GM19468 (cell line): ENCODE measurements around the gene ADAMTSL1.

Experiments used
- ATAC-seq: cut with Tn5 transposase; IDR thresholded peaks from one replicate; pipeline ENCODE4 v1.9.1; 2021; ENCODE audit warnings: mild to moderate bottlenecking, moderate library complexity, moderate number of reproducible peaks; ENCODE audit not compliant: unreplicated experiment; ENCODE audit errors: extremely low read depth

Gene ADAMTSL1

GRCh38 chr9:18626046-18626698 lies 152.2 kb downstream of the ADAMTSL1 start:
- no peak for ATAC-seq

DNA sequence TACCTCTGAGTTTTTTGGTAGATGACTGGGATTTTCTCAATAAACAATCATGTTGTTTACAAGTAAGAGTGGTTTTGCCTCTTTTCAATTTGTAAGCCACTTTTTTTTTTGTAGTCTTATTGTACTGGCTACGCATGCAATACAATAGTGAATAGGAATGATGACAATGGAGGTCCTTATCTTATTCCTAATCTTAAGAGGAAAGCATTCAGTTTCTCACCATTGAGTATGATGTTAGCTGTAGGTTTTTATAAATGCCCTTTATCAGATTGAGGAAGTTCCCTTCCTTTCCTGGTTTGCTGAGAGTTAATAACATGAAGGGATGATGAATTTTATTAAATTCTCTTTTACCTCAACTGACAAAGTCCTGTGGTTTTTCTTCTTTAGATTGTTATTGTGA lies 155.2 kb downstream of the ADAMTSL1 start:
- ATAC-seq: no peak

GRCh38 chr9:18632632-18633403 lies 158.9 kb downstream of the ADAMTSL1 start:
- ATAC-seq: no peak

- no peak for ATAC-seq
Measured at GRCh38 chr9:18636781-18637180, 162.8 kb downstream of the ADAMTSL1 start.

DNA sequence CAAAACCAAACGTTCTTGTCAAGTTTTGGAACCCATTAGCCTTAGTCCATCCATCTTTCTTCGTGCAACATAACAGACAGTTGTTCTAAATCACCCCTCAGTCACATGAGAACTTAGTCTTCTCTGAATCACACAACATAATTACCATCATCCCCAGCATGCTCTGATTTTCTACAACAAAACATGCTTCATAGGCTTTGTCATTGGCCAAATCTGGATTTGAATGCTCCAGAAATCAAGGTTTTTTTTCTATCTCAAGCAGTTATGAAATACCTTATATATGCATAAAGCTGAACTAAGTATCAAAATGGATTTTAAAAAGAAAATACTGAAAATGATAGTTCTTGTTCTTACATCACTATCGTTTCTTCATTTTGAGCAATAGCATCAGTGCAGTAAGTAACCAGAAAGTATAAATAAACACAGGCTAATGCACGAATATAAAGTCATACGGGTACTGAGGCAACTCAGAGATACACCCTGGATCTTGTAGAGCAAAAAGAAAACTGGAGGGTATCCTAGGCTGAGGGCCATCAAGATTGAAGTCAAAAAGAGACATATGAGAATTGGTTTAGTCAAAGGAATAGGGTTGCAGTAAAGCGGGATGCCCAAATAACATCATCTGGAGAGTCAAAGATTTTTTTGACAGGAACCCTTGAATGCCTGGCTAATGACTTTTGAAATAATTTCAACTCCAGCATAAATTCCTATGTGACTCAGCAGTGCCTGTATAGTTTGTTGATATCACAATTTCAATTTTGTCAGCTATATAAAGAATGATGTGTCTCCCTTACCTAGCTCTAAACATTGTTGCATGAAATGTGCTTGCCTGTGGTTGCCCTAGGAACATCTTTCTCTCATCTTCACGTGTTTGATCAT lies 164.7 kb downstream of the ADAMTSL1 start:
- ATAC-seq: no peak

DNA sequence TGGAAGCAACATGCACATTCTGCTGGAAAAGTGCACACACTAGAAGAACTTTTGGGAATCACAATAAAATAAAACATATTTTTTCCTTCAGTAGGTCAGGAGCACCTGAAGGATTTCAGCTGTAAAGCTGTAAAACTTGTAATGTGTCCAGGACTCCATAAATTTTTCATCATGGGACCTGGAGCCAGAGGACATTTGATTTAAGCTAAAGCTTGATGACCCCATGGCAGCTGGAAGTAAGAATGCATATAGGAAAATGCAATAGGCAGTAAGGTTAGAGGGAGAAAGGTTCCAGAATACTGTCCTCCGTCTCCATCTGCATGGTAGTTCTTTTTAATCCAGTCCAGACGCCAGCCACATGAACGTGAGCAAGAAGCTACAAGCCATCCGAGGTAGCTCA lies 166.0 kb downstream of the ADAMTSL1 start:
- no peak for ATAC-seq

- ATAC-seq: no peak
Measured at GRCh38 chr9:18658804-18659705, 185.1 kb downstream of the ADAMTSL1 start.

- ATAC-seq: no peak
Measured at GRCh38 chr9:18660001-18660400, 186.0 kb downstream of the ADAMTSL1 start.

DNA sequence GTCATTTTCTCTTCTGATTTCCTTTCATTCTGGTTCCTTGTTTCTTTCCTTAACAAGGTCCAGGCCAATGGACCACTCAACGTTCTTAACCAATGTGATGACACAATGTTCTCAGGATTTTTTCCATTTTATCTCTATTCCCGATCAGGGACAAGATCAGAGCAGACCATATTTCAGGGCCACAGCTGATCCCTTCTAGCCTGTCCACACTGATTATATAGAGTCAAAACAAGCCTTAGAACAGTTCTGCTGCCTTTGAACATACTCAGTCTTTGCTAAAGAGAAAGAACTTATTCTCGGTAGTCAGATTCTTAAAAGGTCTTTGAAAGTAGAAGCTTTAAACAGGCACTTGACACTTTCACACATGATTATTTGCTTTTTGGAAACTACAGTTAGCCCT lies 188.4 kb downstream of the ADAMTSL1 start:
- no peak for ATAC-seq

DNA sequence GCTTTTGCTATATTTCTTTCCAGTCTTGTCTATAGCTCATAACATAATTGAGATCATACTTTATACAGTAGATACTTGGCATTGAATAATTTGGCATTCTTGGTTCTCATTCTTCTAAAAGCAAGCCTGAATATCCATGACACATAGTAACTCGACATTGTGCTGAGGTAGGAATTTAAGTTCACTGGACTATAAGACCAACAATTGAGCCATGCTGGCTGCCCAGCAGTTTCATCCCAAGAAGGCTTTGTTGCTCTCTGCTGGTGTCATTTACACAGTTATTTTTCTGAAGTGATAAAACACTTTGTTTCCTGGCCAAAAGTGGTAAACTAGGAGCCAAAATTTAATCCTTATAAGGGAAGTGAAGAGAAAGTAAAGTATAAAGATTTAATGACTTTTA lies 192.0 kb downstream of the ADAMTSL1 start:
- ATAC-seq: no peak

DNA sequence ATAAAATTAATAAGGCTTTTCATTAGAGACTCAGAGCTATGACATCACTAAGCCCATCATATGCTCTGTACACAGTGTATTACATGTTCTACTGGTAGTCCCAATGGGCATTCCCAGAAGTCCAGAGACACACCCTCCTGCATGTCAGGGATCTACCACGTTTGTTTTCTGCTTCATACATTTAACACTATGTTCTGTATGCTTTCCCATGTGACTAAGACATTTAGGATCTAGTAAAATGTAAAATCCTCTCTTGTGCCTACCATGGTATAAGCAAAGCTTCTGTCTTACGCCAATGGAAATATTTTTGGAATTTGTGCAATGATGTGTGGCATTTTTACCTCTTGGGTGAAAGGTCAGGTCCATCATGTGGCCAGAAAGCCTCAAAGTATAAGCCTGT lies 192.4 kb downstream of the ADAMTSL1 start:
- ATAC-seq: no peak

DNA sequence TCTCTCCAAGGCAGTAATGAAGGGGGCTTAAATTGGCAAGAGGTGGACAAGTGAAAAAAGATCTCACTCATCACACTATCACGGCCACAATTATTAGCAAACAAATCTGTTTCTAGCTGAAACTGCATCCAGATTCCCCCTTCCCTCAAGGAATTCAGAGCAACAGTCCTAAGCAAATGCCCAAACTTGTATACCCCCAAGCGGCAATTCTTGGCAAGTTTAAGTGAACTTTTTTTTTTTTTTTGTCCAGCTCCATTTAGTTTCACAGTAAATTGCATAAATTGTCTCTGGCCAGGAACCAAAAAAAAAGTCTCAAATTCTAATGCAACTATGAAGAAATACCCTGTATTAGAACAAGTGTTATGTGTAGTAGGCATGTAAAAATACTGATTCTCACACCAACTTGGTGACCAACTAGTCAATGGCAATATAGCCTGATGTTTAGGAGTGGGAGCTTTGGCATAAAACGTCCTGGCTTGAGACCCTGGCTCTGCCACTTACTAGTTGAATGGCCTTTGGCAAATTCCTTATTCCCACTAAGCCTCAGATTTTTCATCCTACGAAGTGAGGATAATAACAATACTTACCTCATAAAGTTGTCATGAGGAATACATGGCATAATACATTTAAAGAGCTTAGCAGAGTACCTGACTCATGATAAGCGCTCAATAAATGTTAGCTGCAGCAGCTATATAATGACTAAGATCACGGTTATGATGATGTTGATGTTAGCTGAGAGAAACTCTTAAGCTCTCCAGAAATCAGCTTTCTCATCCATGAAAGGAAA lies 193.2 kb downstream of the ADAMTSL1 start:
- ATAC-seq: no peak

- no peak for ATAC-seq
Measured at GRCh38 chr9:18668944-18669343, 195.0 kb downstream of the ADAMTSL1 start.

- ATAC-seq: no peak
Measured at GRCh38 chr9:18672706-18673105, 198.8 kb downstream of the ADAMTSL1 start.

- ATAC-seq: no peak
Measured at GRCh38 chr9:18673179-18673578, 199.2 kb downstream of the ADAMTSL1 start.

- no peak for ATAC-seq
Measured at GRCh38 chr9:18675332-18675731, 201.4 kb downstream of the ADAMTSL1 start.

DNA sequence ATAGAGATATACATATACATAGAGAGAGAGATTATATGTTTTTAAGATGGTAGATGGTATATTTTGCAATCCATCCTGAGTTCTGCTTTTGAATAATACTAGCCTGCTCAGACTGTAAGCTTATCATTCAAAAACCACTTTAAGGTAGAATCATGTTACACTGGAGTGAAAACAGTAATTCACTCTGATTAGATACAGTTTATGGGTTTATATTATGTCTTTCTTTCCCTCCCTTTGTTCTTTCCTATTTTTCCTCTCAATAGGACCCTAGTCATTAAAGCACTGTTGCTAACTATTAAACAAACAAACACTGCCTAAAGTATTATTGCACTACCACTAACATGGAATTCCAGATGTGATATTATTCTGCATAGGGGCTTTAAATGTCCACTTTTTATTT lies 202.0 kb downstream of the ADAMTSL1 start:
- ATAC-seq: no peak

DNA sequence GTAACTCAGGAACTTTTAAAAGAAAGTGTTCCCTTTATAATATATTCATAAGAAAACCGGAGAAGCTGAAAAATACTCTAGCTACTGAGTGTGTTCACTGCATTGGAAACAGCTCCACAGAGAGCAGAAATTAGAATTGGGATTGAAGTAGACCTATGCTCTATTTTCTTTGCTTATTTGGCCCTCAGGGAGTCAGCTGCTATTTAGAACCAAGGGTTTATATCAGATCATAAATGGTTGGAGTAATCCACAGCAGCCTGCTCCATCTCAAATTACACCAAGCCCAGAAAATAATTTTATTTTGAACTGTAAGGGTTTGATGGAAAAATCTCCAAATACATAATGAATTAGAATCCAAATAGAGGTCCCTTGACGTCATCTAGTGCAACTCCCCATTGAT lies 202.6 kb downstream of the ADAMTSL1 start:
- ATAC-seq: no peak
